Measurements from ENCODE around the gene SNAP23. TPM values are rescaled to one million over a fixed set of nuclear protein-coding genes. Genes with fewer than 3 reads are reported as not detected.

The SNAP23 gene
- polyA plus RNA-seq, 1 donor from 2014 or later = 40.7 TPM

DNA sequence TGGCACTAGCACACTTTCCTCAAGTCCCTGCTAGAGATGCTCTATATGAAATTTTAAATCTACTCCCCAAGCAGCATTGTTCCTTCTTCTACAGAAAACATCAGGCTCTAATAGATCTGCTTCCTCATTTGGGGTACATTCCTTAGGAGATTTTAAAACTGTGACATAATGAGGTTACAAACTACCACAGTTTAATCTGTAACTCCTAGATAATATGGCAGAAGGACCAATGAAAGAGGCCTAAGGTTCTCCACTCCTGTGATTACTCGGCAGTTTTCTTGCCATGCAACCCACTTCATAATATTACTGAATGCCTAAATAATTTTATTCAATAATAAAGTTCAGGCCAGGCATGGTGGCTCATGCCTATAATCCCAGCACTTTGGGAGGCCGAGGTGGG lies 20.6 kb upstream of the SNAP23 start:
- Histone ChIP-seq H3K9me3 (ENCODE audit: low read length) (no peaks in the 10 kb centered on the region), H3K4me3 (ENCODE audit: low read length) (no peak overlapping the region), H4K20me1 (ENCODE audit: insufficient read depth) (no peaks in the 10 kb centered on the region), H3K27ac (ENCODE audit: low read length) (no peak overlapping the region), H2AFZ (ENCODE audit: low read depth, low read length) (no peak overlapping the region), H3K9me2 (ENCODE audit: insufficient read depth, low read length) (no peaks in the 10 kb centered on the region), H3K4me2 (ENCODE audit: low read length) (no peak overlapping the region), H3F3A (ENCODE audit: insufficient read depth, low read length, poor library complexity, severe bottlenecking) (no peaks in the 10 kb centered on the region), H3K79me2 (replicated peaks; ENCODE audit: insufficient read depth, low read length) (peaks cover 12% of the 10 kb centered on the region), H3K9ac (ENCODE audit: low read length) (no peak overlapping the region), H3K27me3 (ENCODE audit: insufficient read depth, low read depth, low read length) (no peaks in the 10 kb centered on the region), H3K36me3 (ENCODE audit: insufficient read depth, low read length) (no peaks in the 10 kb centered on the region)
- TF ChIP-seq MXI1 (conservative IDR thresholded peaks at IDR 0.05; ENCODE audit: poor library complexity, severe bottlenecking) = no peak
- TF ChIP-seq TAF1 (IDR thresholded peaks at IDR 0.05; ENCODE audit: low read depth) = no peak
- TF ChIP-seq POLR2AphosphoS5 (IDR thresholded peaks at IDR 0.05) = no peak
- no peak for TF ChIP-seq EP300 (conservative IDR thresholded peaks at IDR 0.05; ENCODE audit: poor library complexity, severe bottlenecking)
- no peak for TF ChIP-seq EZH2 (IDR thresholded peaks at IDR 0.05; ENCODE audit: borderline replicate concordance, insufficient read depth, low read length, poor library complexity, severe bottlenecking)

DNA sequence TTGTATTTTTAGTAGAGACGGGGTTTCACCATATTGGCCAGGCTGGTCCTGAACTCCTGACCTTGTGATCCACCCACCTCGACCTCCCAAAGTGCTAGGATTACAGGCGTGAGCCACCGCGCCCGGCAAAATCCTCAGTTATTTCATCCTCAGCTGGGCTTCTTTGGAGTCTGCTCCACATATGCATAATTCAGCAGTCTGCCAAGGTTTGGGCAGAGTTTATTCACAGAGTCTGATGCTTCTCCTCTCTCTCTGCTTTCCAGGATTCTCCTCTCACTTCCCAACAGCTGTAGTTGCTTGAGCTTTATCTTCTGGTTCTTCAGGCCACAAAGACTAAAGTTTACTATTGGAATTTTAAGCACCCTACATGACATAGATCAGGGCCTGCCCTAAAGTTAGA lies 12.7 kb upstream of the SNAP23 start:
- H4K20me1 ChIP-seq (ENCODE audit: insufficient read depth) = no peaks in the 10 kb centered on the region
- no peaks in the 10 kb centered on the region for H3K36me3 ChIP-seq (ENCODE audit: insufficient read depth, low read length)
- no peak overlapping the region for H3K9ac ChIP-seq (ENCODE audit: low read length)
- H3F3A ChIP-seq (ENCODE audit: insufficient read depth, low read length, poor library complexity, severe bottlenecking) = no peaks in the 10 kb centered on the region
- no peaks in the 10 kb centered on the region for H3K27me3 ChIP-seq (ENCODE audit: insufficient read depth, low read depth, low read length)
- TF ChIP-seq SMC3 (conservative IDR thresholded peaks at IDR 0.05; ENCODE audit: poor library complexity) (no peak), EZH2 (IDR thresholded peaks at IDR 0.05; ENCODE audit: borderline replicate concordance, insufficient read depth, low read length, poor library complexity, severe bottlenecking) (no peak)
- TF ChIP-seq, protein P1, sequence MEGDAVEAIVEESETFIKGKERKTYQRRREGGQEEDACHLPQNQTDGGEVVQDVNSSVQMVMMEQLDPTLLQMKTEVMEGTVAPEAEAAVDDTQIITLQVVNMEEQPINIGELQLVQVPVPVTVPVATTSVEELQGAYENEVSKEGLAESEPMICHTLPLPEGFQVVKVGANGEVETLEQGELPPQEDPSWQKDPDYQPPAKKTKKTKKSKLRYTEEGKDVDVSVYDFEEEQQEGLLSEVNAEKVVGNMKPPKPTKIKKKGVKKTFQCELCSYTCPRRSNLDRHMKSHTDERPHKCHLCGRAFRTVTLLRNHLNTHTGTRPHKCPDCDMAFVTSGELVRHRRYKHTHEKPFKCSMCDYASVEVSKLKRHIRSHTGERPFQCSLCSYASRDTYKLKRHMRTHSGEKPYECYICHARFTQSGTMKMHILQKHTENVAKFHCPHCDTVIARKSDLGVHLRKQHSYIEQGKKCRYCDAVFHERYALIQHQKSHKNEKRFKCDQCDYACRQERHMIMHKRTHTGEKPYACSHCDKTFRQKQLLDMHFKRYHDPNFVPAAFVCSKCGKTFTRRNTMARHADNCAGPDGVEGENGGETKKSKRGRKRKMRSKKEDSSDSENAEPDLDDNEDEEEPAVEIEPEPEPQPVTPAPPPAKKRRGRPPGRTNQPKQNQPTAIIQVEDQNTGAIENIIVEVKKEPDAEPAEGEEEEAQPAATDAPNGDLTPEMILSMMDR (IDR thresholded peaks at IDR 0.05; ENCODE audit: poor library complexity, severe bottlenecking) = no peak
- H2AFZ ChIP-seq (ENCODE audit: low read depth, low read length) = no peak overlapping the region
- no peak overlapping the region for H3K4me3 ChIP-seq (ENCODE audit: low read length)
- no peaks in the 10 kb centered on the region for H3K9me3 ChIP-seq (ENCODE audit: low read length)
- H3K9me2 ChIP-seq (ENCODE audit: insufficient read depth, low read length) = no peaks in the 10 kb centered on the region
- H3K79me2 ChIP-seq (replicated peaks; ENCODE audit: insufficient read depth, low read length) = peaks cover 11% of the 10 kb centered on the region
- no peak overlapping the region for H3K4me2 ChIP-seq (ENCODE audit: low read length)
- H3K27ac ChIP-seq (ENCODE audit: low read length) = no peak overlapping the region

DNA sequence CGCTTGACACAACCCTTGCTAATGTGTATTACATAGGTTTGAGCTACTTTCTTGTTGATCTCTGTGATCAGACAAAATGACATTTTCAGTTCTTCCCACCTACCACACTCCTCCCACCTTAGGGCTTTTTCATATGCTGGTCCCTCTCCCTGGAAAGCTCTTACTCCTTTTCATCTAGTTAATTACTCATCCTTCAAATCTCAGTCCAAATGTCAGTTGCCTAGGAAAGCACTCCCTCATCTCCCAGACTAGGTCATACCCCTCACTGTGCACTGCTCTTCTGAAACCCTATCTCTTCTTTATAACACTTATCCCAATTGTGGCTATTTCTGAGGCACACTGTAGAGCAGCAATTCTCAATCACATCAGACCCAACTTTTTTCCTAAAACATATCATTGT lies 11.8 kb upstream of the SNAP23 start:
- Histone ChIP-seq H3F3A (ENCODE audit: insufficient read depth, low read length, poor library complexity, severe bottlenecking) (no peaks in the 10 kb centered on the region), H3K4me2 (ENCODE audit: low read length) (no peak overlapping the region), H3K27me3 (ENCODE audit: insufficient read depth, low read depth, low read length) (no peaks in the 10 kb centered on the region), H3K9me2 (ENCODE audit: insufficient read depth, low read length) (no peaks in the 10 kb centered on the region), H3K36me3 (ENCODE audit: insufficient read depth, low read length) (no peaks in the 10 kb centered on the region), H3K4me3 (ENCODE audit: low read length) (peak overlapping the region; percentile 26), H4K20me1 (ENCODE audit: insufficient read depth) (no peaks in the 10 kb centered on the region), H3K9me3 (ENCODE audit: low read length) (no peaks in the 10 kb centered on the region), H3K79me2 (replicated peaks; ENCODE audit: insufficient read depth, low read length) (peaks cover 14% of the 10 kb centered on the region), H3K27ac (ENCODE audit: low read length) (peak overlapping the region; percentile 19), H3K9ac (ENCODE audit: low read length) (no peak overlapping the region), H2AFZ (ENCODE audit: low read depth, low read length) (no peak overlapping the region)
- TF ChIP-seq MXI1 (conservative IDR thresholded peaks at IDR 0.05; ENCODE audit: poor library complexity, severe bottlenecking) = no peak
- no peak for TF ChIP-seq RAD21 (conservative IDR thresholded peaks at IDR 0.05)
- TF ChIP-seq POLR2AphosphoS5 (IDR thresholded peaks at IDR 0.05) = no peak
- TF ChIP-seq EZH2 (IDR thresholded peaks at IDR 0.05; ENCODE audit: borderline replicate concordance, insufficient read depth, low read length, poor library complexity, severe bottlenecking) = no peak
- no peak for TF ChIP-seq TAF1 (IDR thresholded peaks at IDR 0.05; ENCODE audit: low read depth)
- no peak for TF ChIP-seq EP300 (conservative IDR thresholded peaks at IDR 0.05; ENCODE audit: poor library complexity, severe bottlenecking)
- TF ChIP-seq, protein P1 (IDR thresholded peaks at IDR 0.05; ENCODE audit: poor library complexity, severe bottlenecking) = no peak
- TF ChIP-seq, protein P2, sequence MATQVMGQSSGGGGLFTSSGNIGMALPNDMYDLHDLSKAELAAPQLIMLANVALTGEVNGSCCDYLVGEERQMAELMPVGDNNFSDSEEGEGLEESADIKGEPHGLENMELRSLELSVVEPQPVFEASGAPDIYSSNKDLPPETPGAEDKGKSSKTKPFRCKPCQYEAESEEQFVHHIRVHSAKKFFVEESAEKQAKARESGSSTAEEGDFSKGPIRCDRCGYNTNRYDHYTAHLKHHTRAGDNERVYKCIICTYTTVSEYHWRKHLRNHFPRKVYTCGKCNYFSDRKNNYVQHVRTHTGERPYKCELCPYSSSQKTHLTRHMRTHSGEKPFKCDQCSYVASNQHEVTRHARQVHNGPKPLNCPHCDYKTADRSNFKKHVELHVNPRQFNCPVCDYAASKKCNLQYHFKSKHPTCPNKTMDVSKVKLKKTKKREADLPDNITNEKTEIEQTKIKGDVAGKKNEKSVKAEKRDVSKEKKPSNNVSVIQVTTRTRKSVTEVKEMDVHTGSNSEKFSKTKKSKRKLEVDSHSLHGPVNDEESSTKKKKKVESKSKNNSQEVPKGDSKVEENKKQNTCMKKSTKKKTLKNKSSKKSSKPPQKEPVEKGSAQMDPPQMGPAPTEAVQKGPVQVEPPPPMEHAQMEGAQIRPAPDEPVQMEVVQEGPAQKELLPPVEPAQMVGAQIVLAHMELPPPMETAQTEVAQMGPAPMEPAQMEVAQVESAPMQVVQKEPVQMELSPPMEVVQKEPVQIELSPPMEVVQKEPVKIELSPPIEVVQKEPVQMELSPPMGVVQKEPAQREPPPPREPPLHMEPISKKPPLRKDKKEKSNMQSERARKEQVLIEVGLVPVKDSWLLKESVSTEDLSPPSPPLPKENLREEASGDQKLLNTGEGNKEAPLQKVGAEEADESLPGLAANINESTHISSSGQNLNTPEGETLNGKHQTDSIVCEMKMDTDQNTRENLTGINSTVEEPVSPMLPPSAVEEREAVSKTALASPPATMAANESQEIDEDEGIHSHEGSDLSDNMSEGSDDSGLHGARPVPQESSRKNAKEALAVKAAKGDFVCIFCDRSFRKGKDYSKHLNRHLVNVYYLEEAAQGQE (IDR thresholded peaks at IDR 0.05; ENCODE audit: borderline replicate concordance) = no peak
- no peak for TF ChIP-seq SMC3 (conservative IDR thresholded peaks at IDR 0.05; ENCODE audit: poor library complexity)
